Skeletal muscle cell (primary cell): ENCODE measurements around the gene SCNN1A.

Source experiments
- DNase-seq: peaks from one replicate; pipeline ENCODE4 v3.0.0-alpha.2; 2010; ENCODE audit warnings: low read depth
- H3K4me3 ChIP-seq: 2 replicates; pipeline ENCODE4 v1.5.1; 2011; ENCODE audit warnings: low read depth, mild to moderate bottlenecking, control low read depth, low read length, moderate library complexity

Gene SCNN1A

DNA sequence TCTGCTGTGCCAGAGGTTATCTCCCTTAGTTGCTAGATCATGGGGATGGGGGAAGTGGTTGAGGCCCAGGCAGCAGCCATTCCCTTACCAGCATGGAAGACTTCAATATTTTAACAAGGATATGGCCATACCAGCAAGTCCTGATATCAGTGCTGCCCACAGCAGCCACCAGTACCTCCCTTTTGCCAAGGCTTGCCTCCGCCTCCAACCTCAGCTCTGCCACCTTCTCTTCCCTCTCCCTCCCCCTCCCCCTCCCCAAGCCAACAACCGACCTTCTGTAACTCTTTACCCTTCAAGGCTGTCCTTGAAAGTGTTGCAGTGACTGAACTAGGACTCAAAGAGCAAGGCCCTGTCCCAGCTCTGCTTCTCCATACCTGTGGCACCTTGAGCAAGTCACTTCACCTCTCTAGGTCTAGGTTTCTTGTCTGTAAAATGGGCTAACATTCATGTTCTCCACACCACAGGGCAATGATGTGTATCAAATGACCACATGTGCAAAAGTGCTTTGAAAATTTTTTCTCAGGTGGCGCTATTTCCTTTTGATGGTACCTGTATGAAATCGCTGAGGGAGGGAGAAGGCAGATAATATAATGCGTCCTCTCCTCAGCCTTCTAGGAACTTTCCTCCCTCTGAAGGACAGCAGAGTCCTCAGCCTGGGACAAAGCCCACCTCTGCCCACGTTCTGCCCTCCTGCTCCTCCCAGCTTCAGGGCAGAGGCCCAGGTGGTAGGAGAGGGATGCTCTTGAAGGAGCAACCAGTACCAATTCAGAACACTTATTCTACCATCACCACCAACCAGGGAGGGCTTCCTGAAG is 50.2 kb downstream of the SCNN1A start:
- DNase-seq, result no peak
- no peak overlapping the region for H3K4me3 ChIP-seq

DNA sequence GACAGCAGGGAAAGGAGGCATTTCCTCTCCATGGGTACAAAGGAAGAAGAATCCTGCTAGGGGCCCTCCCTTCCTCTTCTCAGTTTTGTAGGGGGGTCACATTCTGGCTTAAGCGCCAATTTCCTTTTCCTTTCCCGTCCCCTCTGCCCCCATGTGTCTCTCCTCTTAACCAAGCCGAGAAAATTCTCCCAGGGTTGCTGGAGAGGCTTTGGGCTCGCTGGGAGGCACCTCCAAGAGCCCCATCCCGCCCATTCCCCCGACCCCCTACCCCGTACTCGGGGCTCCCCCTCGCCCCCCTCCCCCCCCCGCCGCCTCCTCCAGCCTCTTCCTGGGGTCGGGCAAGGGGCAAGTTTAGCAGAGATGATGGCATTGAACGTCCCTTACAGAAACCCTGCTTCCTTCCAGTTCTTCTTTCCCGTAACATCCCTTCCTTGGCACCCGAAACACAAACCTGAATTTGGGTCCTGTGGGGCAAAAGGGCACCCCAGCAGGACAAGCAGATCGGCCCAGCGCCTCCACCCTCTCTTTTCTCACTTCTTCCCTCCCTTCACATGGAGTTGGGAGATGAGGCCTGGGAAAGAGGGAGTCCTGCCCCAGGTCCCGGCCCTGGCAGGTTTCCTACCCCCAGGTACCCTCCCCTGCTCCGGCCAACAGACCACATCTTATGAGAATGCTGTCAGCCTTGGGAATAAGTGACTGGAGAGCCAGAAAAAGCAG is 51.2 kb downstream of the SCNN1A start:
- no peak overlapping the region for H3K4me3 ChIP-seq
- no peak for DNase-seq

- peak; percentile 73 for DNase-seq
- no peak overlapping the region for H3K4me3 ChIP-seq
Observed at GRCh38 chr12:6323340-6323994, 51.9 kb downstream of the SCNN1A start.

DNA sequence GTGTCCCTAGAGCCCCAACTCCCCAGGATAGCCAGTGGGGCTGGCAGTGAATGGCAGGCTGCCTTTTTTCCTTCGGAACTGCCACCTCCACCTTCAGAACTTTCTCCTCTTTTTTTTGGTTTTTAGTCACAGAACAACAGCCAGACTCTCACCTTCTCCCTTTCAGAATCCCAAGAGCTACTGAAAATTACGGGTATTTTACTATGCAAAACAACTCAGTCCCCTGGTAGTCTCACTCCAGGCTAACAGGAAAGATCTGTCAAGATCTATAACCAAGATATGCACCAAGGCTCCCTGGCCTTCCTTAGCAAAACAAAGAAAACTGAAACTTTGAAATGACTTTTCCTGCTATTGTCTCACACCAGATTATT is 52.4 kb downstream of the SCNN1A start:
- DNase-seq, result no peak
- H3K4me3 ChIP-seq, result no peak overlapping the region

DNA sequence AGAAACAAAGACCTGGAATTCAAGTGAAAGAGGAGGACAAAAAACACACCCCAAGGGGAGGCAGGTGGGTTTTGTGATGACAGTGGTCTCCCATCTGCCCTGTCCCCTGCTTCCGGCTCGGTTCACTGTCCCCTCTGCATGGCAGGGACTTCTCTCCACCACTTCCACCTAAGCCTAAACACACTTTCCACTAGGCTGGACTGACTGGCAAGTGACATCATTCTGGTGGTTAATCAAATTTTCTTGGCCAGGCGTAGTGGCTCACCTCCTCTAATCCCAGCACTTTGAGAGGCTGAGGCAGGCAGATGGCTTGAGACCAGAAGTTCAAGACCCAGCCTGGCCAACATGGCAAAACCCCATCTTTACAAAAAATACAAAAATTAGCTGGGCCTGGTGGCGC is 53.0 kb downstream of the SCNN1A start:
- no peak for DNase-seq

GRCh38 chr12:6321905-6322304 is 53.5 kb downstream of the SCNN1A start:
- H3K4me3 ChIP-seq, result no peak overlapping the region
- DNase-seq, result no peak

More for the DNA sequence above, 53.0 kb downstream of the SCNN1A start:
- no peak overlapping the region for H3K4me3 ChIP-seq

DNA sequence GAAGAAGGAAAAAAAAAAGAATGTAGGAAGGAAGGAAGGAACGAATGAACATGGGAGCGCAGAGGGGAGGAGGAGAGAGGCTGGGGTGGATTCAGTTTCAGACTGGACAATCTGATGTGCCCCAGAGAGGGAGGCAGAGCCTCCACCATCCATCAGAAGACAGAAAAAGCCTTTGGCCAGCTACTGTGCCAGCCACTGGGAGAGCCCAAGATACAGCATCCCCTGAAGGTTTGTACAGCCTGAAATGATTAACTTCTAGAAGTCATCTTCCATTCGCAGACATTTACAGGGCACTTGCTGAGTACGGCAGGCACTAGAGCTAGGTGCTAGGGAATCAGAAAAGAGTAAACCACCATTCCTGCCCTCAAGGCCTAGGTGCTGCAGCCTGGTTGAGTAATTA is 55.9 kb downstream of the SCNN1A start:
- no peak for DNase-seq
- no peak overlapping the region for H3K4me3 ChIP-seq

DNA sequence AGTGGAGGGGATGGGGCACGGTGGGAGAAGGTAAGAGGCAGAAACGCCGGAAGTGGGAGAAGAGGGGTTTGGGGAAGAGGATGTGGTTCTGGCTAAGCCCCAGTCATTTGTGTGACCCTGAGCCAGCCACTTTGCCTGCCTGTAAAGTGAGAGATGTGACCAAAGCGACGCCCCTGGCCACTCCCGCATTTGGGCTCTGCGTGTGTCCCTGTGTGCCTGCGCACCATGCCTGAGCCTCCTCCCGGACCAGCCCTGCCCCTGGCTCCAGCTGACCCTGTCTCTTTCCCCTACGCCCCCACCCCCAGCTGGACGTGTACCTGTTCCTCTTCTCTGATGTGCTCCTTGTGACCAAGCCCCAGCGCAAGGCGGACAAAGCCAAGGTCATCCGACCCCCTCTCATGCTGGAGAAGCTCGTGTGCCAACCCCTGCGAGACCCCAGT is 56.9 kb downstream of the SCNN1A start:
- DNase-seq, result no peak
- H3K4me3 ChIP-seq, result no peak overlapping the region

- H3K4me3 ChIP-seq, result no peak overlapping the region
- DNase-seq, result no peak
Observed at GRCh38 chr12:6317693-6318439, 57.5 kb downstream of the SCNN1A start.

DNA sequence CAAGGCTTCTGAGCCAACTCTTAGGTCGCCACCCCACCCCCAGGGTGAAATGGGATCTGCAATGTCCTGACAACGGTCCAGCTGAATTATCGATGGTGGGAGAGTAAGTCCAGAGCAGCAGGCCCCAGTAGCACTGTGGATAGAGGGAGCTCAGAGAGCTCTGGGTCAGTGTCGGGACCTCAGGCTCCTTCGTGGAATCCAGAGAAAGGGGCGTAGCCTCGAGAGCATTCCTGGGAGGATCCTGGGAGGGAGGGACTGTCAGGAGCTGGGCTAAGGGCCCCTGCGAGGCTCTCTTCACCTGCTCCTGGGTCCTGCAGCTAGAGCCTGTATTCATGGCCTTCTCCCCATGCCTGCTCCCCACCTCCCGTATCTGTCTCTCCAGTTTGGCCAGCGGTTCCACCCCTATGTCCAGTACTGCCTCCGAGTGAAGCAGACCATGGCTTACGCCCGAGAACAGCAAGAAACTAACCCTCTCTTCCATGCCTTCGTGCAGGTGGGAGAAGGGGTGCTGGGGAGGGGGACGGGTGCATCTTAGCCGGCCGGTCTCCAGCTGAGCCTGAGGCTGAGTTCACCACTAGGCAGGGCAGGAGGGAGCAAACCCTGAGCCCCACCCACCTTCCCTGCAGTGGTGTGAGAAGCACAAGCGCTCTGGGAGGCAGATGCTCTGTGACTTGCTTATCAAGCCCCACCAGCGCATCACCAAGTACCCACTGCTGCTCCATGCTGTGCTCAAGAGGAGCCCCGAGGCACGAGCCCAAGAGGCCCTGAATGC is 58.3 kb downstream of the SCNN1A start:
- no peak for DNase-seq
- no peak overlapping the region for H3K4me3 ChIP-seq

DNA sequence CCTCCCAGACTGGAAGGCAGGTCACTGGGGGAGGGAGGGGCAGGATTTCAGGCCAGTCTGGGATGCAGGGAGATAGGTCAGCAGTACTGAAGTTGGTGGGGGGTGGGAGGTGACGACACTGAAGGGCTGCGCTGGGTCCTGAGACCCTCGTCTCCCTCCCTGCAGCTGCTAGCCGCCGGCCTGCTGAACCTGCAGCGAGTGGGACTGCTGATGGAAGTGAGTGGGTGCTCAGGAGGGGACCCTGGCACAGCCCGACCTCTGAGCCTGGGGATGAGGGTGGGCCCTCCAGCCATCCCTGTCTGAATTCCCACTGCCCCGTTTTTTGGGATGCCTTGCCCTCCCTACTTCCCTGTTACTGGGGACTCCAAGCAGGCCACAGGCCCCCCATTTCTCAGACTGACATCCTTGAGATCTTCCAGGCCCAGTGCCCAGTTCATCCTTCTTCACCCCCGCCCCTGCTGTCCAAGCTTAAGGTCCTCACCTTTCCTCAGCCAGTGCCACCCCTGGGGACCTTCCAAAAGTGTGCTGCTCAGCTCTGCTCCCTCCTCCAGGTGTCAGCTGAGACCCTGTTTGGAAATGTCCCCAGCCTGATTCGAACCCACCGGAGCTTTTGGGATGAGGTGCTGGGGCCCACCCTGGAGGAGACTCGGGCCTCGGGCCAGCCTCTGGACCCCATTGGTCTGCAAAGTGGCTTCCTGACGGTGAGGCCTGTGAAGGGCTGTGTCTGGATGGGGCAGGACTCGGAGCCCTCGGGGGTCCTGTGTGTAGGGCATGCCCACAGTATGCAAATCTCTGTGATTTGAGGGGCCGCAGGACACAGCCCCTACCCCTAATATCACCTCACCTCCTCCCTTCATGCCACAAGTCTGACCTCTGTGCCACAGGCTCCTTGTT is 59.4 kb downstream of the SCNN1A start:
- no peak for DNase-seq
- H3K4me3 ChIP-seq, result no peak overlapping the region

DNA sequence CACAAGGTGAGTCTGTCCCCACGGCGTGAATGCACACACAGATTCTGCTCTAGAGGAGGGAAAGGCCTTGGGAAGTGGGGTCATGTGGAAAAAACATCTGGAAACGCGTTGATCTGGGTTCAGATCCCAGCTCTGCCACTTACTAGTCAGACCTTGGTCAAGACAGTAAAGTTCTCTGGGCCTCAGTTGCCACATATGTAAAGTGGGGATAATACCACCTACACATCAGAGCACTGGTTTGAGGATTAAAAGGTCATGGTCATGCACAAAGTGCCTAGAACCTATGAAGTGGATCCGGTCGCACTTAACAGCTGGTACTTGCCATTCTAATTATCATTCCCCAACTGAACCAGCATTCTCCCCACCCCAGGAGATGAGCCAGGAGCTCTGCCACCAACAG is 60.2 kb downstream of the SCNN1A start:
- H3K4me3 ChIP-seq, result no peak overlapping the region
- DNase-seq, result no peak

DNA sequence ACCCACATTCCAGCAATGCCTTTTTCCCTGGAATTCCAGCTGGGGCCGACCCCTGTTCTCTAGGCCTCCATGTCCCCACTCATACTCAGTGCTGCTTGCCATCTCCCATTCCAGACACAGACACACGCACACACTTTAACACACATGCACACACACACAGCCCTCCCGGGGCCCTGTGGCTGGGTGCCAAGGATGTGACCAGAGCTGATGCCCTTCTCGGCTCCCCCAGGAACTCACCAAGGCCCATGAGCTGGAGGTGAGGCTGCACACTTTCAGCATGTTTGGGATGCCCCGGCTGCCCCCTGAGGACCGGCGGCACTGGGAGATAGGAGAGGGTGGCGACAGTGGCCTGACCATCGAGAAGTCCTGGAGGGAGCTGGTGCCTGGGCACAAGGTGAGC is 60.6 kb downstream of the SCNN1A start:
- no peak overlapping the region for H3K4me3 ChIP-seq
- no peak for DNase-seq

DNA sequence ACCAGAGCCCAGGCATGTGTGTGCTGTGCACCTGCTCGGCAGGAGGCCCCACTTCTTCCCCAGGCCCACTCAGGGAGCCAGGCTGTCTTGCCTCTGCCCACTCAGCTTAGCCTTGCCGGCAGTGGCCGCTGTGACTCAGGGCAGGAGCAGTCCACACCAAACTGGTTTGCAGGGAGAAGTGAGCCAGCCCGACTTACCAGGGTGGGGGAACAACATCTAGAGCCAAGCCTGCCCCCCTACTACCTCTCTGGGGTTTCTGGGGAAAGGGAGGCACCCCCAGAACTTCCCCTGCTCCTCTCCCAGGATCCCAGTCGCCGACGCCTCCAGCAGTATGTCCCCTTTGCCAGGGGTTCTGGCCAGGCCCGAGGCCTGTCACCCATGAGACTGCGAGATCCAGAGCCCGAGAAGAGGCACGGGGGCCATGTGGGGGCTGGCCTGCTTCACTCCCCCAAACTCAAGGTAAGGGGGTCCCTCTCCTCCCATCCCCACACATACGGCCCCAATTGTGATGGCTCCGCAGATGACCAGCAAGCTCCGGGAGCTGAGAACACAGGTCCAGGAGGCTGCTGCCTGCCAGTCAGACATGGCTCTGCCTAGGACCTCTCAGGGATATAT is 61.9 kb downstream of the SCNN1A start:
- H3K4me3 ChIP-seq, result no peak overlapping the region
- no peak for DNase-seq

DNA sequence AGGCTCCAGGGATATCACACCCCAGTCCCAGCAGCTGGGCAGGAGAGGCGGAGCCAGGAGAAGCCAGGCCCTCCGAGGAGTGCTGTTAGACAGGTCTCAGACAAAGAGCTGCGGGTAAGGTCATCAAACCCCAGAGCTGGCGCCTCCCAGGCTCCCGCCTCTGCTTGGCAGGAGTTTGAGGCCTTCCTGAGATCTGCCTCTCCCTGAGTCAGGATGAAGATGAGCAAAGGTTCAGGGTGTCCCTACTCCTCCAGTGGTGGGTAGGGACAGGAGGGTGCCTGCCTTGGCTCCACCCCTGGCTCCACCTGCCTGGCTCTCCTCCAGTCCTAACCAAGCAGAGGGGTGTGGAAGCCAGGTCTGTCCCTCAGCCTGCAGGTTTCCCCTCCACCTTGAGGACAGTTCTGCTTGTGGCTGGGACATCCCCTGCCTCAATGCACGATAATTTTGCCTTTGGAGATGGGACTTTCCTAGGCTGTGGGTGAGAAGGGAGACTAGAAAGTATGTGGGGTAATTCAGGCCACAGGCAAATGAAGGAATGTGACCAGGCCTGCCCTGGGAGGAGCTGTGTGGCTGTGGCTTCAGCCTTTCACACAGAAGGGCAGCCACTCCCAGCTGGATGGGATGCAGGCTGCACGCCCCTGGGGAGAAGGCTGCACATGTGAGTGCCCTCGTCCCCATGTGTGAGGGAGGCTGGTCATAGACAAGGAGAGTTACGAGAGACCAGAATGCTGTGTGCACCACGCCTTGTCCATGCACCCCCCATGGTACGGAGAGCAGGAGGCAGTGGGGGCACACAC is 62.6 kb downstream of the SCNN1A start:
- DNase-seq, result no peak
- no peak overlapping the region for H3K4me3 ChIP-seq

- no peak overlapping the region for H3K4me3 ChIP-seq
- DNase-seq, result no peak
Observed at GRCh38 chr12:6311822-6312528, 63.4 kb downstream of the SCNN1A start.
